ENCODE data around the gene ACOXL.

The ACOXL gene

DNA sequence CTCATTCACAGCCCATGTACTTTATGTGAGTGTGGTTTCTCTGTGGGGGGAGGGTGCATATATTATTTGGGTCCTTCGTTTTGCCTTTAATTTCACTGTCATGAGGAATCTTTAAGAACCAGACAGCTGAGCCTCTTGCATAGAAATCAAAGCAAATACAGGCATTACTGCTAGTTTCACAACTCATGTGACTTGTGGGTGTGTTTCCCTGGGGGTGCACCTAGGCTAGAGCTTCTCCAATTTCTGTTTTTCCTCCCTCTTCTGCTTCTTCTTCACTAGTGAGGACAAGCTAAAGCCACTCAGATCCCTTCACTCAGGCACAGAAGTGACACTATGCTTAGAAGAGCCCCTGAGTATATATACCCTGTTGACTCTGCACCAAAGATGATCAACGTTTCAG, 131.4 kb downstream of the ACOXL start:
- in situ Hi-C loops (cut with HindIII; ENCODE audit: low sequenced_read_pairs) = loop anchor here (25.0 kb wide), 1 partner anchor 199 kb away; no protein-coding TSS in a partner anchor
- no peak overlapping the region for H3K4me3 ChIP-seq (ENCODE audit: low read depth, low read length)
- no peak for DNase-seq (ENCODE audit: low read depth, low spot score)
- TF ChIP-seq, protein P1, sequence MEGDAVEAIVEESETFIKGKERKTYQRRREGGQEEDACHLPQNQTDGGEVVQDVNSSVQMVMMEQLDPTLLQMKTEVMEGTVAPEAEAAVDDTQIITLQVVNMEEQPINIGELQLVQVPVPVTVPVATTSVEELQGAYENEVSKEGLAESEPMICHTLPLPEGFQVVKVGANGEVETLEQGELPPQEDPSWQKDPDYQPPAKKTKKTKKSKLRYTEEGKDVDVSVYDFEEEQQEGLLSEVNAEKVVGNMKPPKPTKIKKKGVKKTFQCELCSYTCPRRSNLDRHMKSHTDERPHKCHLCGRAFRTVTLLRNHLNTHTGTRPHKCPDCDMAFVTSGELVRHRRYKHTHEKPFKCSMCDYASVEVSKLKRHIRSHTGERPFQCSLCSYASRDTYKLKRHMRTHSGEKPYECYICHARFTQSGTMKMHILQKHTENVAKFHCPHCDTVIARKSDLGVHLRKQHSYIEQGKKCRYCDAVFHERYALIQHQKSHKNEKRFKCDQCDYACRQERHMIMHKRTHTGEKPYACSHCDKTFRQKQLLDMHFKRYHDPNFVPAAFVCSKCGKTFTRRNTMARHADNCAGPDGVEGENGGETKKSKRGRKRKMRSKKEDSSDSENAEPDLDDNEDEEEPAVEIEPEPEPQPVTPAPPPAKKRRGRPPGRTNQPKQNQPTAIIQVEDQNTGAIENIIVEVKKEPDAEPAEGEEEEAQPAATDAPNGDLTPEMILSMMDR (IDR thresholded peaks at IDR 0.05; ENCODE audit: low read depth, low read length) = no peak

DNA sequence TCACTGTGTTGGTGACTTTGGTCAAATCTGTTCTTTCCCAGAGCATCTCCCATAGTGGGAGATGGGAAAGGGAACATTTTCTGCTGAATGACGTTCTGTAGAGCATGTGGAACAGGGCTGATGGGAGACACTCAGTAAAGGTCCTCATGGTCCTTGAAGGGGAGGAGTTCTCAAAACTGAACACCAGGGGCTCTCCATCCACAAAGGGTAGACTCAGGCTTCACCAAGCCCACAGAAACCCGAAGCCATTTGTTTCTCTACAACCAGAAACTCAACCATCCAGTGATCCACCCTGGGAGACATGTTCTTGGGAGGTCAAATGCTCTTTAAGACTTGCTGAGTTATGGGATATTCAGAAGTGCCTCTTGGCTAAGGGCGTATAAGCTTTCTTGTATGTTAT, 131.8 kb downstream of the ACOXL start:
- in situ Hi-C loops (cut with HindIII; ENCODE audit: low sequenced_read_pairs) = loop anchor here (25.0 kb wide), 1 partner anchor 198 kb away; no protein-coding TSS in a partner anchor
- TF ChIP-seq, protein P1 (IDR thresholded peaks at IDR 0.05; ENCODE audit: low read depth, low read length) = no peak
- H3K4me3 ChIP-seq (ENCODE audit: low read depth, low read length) = no peak overlapping the region
- no peak for DNase-seq (ENCODE audit: low read depth, low spot score)

DNA sequence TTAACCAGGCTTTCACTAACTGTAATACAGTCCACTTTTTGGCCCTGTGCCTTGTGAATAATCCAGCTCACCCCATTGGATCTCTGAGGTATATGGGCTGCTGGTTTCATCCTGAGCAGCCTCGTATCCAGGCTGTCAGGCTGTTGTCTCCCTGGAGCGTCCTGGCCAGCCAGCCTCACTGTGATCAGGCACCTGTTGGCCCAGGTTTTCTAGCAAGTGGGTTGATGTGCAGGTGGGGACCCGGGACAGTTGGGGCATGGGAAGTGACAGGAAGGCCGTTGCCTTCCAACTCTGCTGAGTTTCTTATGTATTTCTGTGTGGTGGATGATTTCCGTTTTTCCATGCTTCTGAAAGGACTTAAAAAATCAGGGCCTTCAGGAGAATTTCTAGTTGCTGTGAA, 132.4 kb downstream of the ACOXL start:
- TF ChIP-seq, protein P1 (IDR thresholded peaks at IDR 0.05; ENCODE audit: low read depth, low read length) = no peak
- no peak overlapping the region for H3K4me3 ChIP-seq (ENCODE audit: low read depth, low read length)
- in situ Hi-C loops (cut with HindIII; ENCODE audit: low sequenced_read_pairs) = loop anchor here (25.0 kb wide), 1 partner anchor 198 kb away; no protein-coding TSS in a partner anchor
- DNase-seq (ENCODE audit: low read depth, low spot score) = no peak

DNA sequence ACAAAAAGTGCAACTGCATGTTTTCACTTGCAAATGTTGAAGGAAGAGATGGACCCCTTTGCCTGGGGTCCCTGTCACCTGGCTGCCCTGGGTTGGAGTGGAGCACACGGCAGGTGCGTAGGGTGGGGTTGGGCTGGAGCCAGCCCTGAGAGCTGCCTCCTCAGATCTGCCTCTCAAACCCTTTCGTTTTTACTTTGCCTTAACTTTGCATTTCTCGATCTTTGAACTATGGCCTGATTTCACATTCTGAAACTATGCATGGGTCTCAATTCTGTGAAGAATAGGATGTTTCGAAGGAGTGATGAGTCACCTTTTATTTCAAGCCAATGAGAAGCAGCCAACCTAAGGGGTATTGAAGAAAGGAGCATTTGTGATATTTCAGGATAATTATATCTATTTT, 132.8 kb downstream of the ACOXL start:
- in situ Hi-C loops (cut with HindIII; ENCODE audit: low sequenced_read_pairs) = loop anchor here (25.0 kb wide), 1 partner anchor 197 kb away; no protein-coding TSS in a partner anchor
- H3K4me3 ChIP-seq (ENCODE audit: low read depth, low read length) = no peak overlapping the region
- DNase-seq (ENCODE audit: low read depth, low spot score) = no peak
- TF ChIP-seq, protein P1 (IDR thresholded peaks at IDR 0.05; ENCODE audit: low read depth, low read length) = no peak

DNA sequence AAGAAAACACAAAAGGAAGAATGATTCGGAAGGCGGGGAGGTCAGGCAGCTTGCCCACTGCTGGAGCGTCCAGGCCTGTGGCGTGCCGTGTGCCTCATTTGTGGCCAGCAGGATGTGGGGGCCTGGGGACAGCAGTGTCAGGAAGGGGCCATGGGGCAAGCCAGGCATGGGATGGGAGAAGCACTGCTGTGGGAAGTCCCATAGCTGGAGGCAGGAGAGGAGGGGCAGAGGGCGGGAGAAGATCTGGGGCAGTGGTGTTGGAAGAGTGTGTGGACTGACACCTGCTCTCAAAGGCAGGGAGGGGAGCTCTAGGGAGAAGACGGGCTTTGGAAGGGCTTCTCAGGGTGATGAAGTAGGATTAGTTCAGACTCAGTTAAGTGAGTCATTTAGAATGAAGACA, 133.7 kb downstream of the ACOXL start:
- DNase-seq (ENCODE audit: low read depth, low spot score) = no peak
- TF ChIP-seq, protein P1 (IDR thresholded peaks at IDR 0.05; ENCODE audit: low read depth, low read length) = no peak
- no peak overlapping the region for H3K4me3 ChIP-seq (ENCODE audit: low read depth, low read length)
- in situ Hi-C loops (cut with HindIII; ENCODE audit: low sequenced_read_pairs) = loop anchor here (25.0 kb wide), 1 partner anchor 196 kb away; no protein-coding TSS in a partner anchor

DNA sequence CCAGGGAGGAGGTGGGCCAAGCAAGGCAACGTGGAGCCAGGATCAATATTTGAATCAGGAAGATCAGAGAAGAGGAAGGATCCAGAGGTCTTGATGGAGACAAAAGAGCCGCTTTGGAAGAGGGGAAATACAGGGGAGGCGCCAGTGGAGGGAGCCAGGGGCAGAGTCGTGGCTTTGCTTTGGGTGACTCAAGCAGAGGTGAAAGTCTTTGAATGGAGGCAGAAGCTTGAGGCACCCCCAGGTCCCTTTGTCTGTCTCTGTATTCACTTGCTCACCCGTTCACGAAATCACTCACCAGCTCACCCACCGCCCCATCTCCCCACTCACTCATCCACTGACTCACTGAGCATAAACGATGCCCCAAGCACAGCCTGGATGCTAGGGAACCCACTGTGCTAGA, 134.1 kb downstream of the ACOXL start:
- TF ChIP-seq, protein P1 (IDR thresholded peaks at IDR 0.05; ENCODE audit: low read depth, low read length) = no peak
- H3K4me3 ChIP-seq (ENCODE audit: low read depth, low read length) = no peak overlapping the region
- in situ Hi-C loops (cut with HindIII; ENCODE audit: low sequenced_read_pairs) = loop anchor here (25.0 kb wide), 1 partner anchor 196 kb away; no protein-coding TSS in a partner anchor
- DNase-seq (ENCODE audit: low read depth, low spot score) = no peak

Data from astrocyte of the spinal cord (primary cell).